Liver (tissue), 9 donors: Measurements from ENCODE around the gene PACSIN2. TPM values are rescaled to one million over a fixed set of nuclear protein-coding genes. Genes with fewer than 3 reads are reported as not detected.
"Not testable (repeated sequence)": the region's sequence is repeated elsewhere in the genome, so short reads cannot be mapped to it uniquely, and the experiment has no call there.

Source experiments
- DNase-seq: peaks from one replicate; pipeline ENCODE4 v3.0.0-alpha.2; 2017; ENCODE audit warnings: low spot score
- H3K27ac ChIP-seq, 2 donors: one replicate each; pipeline ENCODE4 v1.7.0; 2013; ENCODE audit warnings: inconsistent platforms in 2 of 2, low read length in 2 of 2, control low read depth in 1 of 2, low read depth in 1 of 2, mild to moderate bottlenecking in 1 of 2
- H3K27me3 ChIP-seq, 4 donors: one replicate each; pipeline versions ENCODE4 v1.6.1 to v1.7.0; 2013; ENCODE audit warnings: low read length in 3 of 4, inconsistent platforms in 1 of 4, mild to moderate bottlenecking in 1 of 4, moderate library complexity in 1 of 4; ENCODE audit not compliant: control insufficient read depth in 4 of 4, insufficient read depth in 4 of 4
- H3K36me3 ChIP-seq, 4 donors: one replicate each; pipeline versions ENCODE4 v1.6.1 to v1.7.0; 2013; ENCODE audit warnings: low read length in 3 of 4, mild to moderate bottlenecking in 3 of 4, low read depth in 1 of 4, moderate library complexity in 1 of 4; ENCODE audit not compliant: control insufficient read depth in 4 of 4, insufficient read depth in 3 of 4
- H3K4me1 ChIP-seq, 4 donors: one replicate each; pipeline versions ENCODE4 v1.6.1 to v1.7.0; 2013; ENCODE audit warnings: low read length in 3 of 4, mild to moderate bottlenecking in 3 of 4, moderate library complexity in 1 of 4; ENCODE audit not compliant: control insufficient read depth in 4 of 4, insufficient read depth in 4 of 4
- H3K4me3 ChIP-seq, 3 donors: one replicate each; pipeline versions ENCODE4 v1.6.1 to v1.7.0; 2013; ENCODE audit warnings: low read length in 3 of 3, control low read depth in 1 of 3, low read depth in 1 of 3, mild to moderate bottlenecking in 1 of 3
- H3K9ac ChIP-seq, 2 donors: one replicate each; pipeline ENCODE4 v1.7.0; 2013; ENCODE audit warnings: low read length in 2 of 2, mild to moderate bottlenecking in 2 of 2, moderate library complexity in 2 of 2, control low read depth in 1 of 2, low read depth in 1 of 2
- H3K9me3 ChIP-seq, 4 donors: one replicate each; pipeline versions ENCODE4 v1.6.1 to v1.7.0; 2013; ENCODE audit warnings: low read length in 3 of 4; ENCODE audit not compliant: control insufficient read depth in 4 of 4
- ATF3 ChIP-seq: IDR thresholded peaks from 2 replicates; pipeline ENCODE4 v1.6.1; 2016; ENCODE audit warnings: antibody characterized with exemption
- CTCF ChIP-seq: fragments of 150-350 bp; IDR thresholded peaks from 2 replicates; pipeline ENCODE4 v1.5.1; 2017; ENCODE audit warnings: improper control_type of control experiment, low read depth, low read length; ENCODE audit not compliant: missing input control
- FOXA2 ChIP-seq: IDR thresholded peaks from 2 replicates; pipeline ENCODE4 v1.6.1; 2016; ENCODE audit warnings: antibody characterized with exemption
- GABPA ChIP-seq, 2 donors: IDR thresholded peaks in 1 of 2; conservative IDR thresholded peaks in 1 of 2; 2 replicates each; pipeline ENCODE4 v1.6.1; 2016; ENCODE audit warnings: antibody characterized with exemption in 2 of 2, mild to moderate bottlenecking in 1 of 2, moderate library complexity in 1 of 2
- HNF4G ChIP-seq: IDR thresholded peaks from 2 replicates; pipeline ENCODE4 v1.6.1; 2016; ENCODE audit warnings: antibody characterized with exemption
- JUND ChIP-seq, 2 donors: IDR thresholded peaks; 2 replicates each; pipeline ENCODE4 v1.6.1; 2016; ENCODE audit warnings: antibody characterized with exemption in 2 of 2
- MAX ChIP-seq: IDR thresholded peaks from 2 replicates; pipeline ENCODE4 v1.6.1; 2016; ENCODE audit warnings: antibody characterized with exemption
- NR2F2 ChIP-seq: IDR thresholded peaks from 2 replicates; pipeline ENCODE4 v1.6.1; 2016; ENCODE audit warnings: antibody characterized with exemption
- RAD21 ChIP-seq, 2 donors: IDR thresholded peaks; 2 replicates each; pipeline ENCODE4 v1.6.1; 2016; ENCODE audit warnings: antibody characterized with exemption in 2 of 2, mild to moderate bottlenecking in 2 of 2
- RXRA ChIP-seq, 2 donors: IDR thresholded peaks; 2 replicates each; pipeline ENCODE4 v1.6.1; 2017 to 2018; ENCODE audit warnings: antibody characterized with exemption in 2 of 2, mild to moderate bottlenecking in 1 of 2
- SP1 ChIP-seq: IDR thresholded peaks from 2 replicates; pipeline ENCODE4 v1.6.1; 2018; ENCODE audit warnings: antibody characterized with exemption, mild to moderate bottlenecking
- TAF1 ChIP-seq: conservative IDR thresholded peaks from 2 replicates; pipeline ENCODE4 v1.6.1; 2016; ENCODE audit warnings: antibody characterized with exemption, mild to moderate bottlenecking
- YY1 ChIP-seq: IDR thresholded peaks from 2 replicates; pipeline ENCODE4 v1.6.1; 2016; ENCODE audit warnings: antibody characterized with exemption, mild to moderate bottlenecking
- WGBS: extraction: QIAGEN DNeasy Blood & Tissue Kit; methylation state at CpG from one replicate; pipeline ENCODE4 v1.1.7; 2013; 5-methylcytosine and 5-hydroxymethylcytosine counted together
- polyA plus RNA-seq, 2 donors: library from polyadenylated mRNA; stranded (reverse) in 1 of 2; unstranded in 1 of 2; fragments of 200-250 nt in 1 of 2; fragments of >200 nt in 1 of 2; fragmentation: Nextera tagmentation in 1 of 2; extraction: Ambion mirVana in 1 of 2; gene quantifications; one replicate each; pipeline versions ENCODE4 v1.2.1 to v1.2.3, GENCODE V29; 2013 to 2015
- total RNA-seq, 2 donors: library from RNA; depleted of rRNA; stranded (reverse); fragments of >200 nt; gene quantifications; one replicate each; pipeline ENCODE4 v1.2.3, GENCODE V29; 2014
- TF ChIP-seq, protein P1 (sequence below): IDR thresholded peaks from 2 replicates; pipeline ENCODE4 v1.6.1; 2016; ENCODE audit warnings: antibody characterized with exemption, mild to moderate bottlenecking
- donor health status: healthy.
- donor health status: healthy.
- donor health status: healthy.
- donor health status: healthy.
- donor health status: healthy.

Gene PACSIN2
- total and polyA plus RNA-seq, 4 donors, result 9.1 to 31.4 (median 17.0) TPM

GRCh38 chr22:43017525-43018460 lies 2.8 kb upstream of the PACSIN2 start:
- Histone ChIP-seq H3K27ac (peak overlapping the region; percentile 34 to 51), H3K4me1 (peaks cover 3 to 35% (median 27%) of the 10 kb centered on the region in 4 donors), H3K9me3 (no peaks in the 10 kb centered on the region), H3K4me3 (no peak overlapping the region), H3K27me3 (no peaks in the 10 kb centered on the region), H3K36me3 (no peaks in the 10 kb centered on the region), H3K9ac (no peak overlapping the region)
- no peak for TF ChIP-seq MAX
- TF ChIP-seq ATF3, result no peak
- no peak for TF ChIP-seq CTCF
- TF ChIP-seq, protein P1, sequence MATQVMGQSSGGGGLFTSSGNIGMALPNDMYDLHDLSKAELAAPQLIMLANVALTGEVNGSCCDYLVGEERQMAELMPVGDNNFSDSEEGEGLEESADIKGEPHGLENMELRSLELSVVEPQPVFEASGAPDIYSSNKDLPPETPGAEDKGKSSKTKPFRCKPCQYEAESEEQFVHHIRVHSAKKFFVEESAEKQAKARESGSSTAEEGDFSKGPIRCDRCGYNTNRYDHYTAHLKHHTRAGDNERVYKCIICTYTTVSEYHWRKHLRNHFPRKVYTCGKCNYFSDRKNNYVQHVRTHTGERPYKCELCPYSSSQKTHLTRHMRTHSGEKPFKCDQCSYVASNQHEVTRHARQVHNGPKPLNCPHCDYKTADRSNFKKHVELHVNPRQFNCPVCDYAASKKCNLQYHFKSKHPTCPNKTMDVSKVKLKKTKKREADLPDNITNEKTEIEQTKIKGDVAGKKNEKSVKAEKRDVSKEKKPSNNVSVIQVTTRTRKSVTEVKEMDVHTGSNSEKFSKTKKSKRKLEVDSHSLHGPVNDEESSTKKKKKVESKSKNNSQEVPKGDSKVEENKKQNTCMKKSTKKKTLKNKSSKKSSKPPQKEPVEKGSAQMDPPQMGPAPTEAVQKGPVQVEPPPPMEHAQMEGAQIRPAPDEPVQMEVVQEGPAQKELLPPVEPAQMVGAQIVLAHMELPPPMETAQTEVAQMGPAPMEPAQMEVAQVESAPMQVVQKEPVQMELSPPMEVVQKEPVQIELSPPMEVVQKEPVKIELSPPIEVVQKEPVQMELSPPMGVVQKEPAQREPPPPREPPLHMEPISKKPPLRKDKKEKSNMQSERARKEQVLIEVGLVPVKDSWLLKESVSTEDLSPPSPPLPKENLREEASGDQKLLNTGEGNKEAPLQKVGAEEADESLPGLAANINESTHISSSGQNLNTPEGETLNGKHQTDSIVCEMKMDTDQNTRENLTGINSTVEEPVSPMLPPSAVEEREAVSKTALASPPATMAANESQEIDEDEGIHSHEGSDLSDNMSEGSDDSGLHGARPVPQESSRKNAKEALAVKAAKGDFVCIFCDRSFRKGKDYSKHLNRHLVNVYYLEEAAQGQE, result no peak
- TF ChIP-seq FOXA2, result no peak
- no peak for TF ChIP-seq NR2F2
- no peak for TF ChIP-seq JUND (IDR thresholded peaks at IDR 0.05)
- TF ChIP-seq RXRA (IDR thresholded peaks at IDR 0.05), result no peak
- TF ChIP-seq SP1, result no peak
- no peak for TF ChIP-seq TAF1
- no peak for DNase-seq
- 66% methylated on average over 10 of the region's 10 CpGs for WGBS

GRCh38 chr22:43016150-43016549 lies 1.2 kb upstream of the PACSIN2 start:
- WGBS, result 91% methylated on average over 5 of the region's 5 CpGs
- H3K9ac ChIP-seq, result not testable (repeated sequence)

GRCh38 chr22:43015677-43016042 lies 711 bp upstream of the PACSIN2 start:
- 15% methylated on average over 5 of the region's 5 CpGs for WGBS
- Histone ChIP-seq H3K4me1 (peaks cover 3 to 35% (median 27%) of the 10 kb centered on the region in 4 donors), H3K27ac (peak overlapping the region; percentile 30 to 79), H3K36me3 (no peaks in the 10 kb centered on the region), H3K4me3 (peak overlapping the region; percentile 44 to 74 (median 59)), H3K9me3 (no peaks in the 10 kb centered on the region), H3K27me3 (no peaks in the 10 kb centered on the region), H3K9ac (peak overlapping the region; percentile 73 to 74)
- no peak for TF ChIP-seq ATF3
- no peak for TF ChIP-seq GABPA (IDR thresholded peaks at IDR 0.05 in 1 of 2, conservative IDR thresholded peaks at IDR 0.05 in 1 of 2)
- no peak for TF ChIP-seq NR2F2
- TF ChIP-seq JUND (IDR thresholded peaks at IDR 0.05), result no peak
- TF ChIP-seq RAD21 (IDR thresholded peaks at IDR 0.05), result no peak
- TF ChIP-seq TAF1, result no peak
- no peak for TF ChIP-seq HNF4G
- TF ChIP-seq YY1, result no peak
- no peak for TF ChIP-seq MAX
- TF ChIP-seq RXRA (IDR thresholded peaks at IDR 0.05), result no peak
- no peak for DNase-seq

More at GRCh38 chr22:43016150-43016549, 1.2 kb upstream of the PACSIN2 start:
- H3K27me3 ChIP-seq, H3K36me3 ChIP-seq, DNase-seq, H3K4me3 ChIP-seq, H3K9me3 ChIP-seq, H3K27ac ChIP-seq: not testable (repeated sequence)
- peaks cover 3 to 35% (median 27%) of the 10 kb centered on the region in 4 donors for H3K4me1 ChIP-seq
